ENCODE results near the gene CLEC18A.

- TF ChIP-seq, protein P1, sequence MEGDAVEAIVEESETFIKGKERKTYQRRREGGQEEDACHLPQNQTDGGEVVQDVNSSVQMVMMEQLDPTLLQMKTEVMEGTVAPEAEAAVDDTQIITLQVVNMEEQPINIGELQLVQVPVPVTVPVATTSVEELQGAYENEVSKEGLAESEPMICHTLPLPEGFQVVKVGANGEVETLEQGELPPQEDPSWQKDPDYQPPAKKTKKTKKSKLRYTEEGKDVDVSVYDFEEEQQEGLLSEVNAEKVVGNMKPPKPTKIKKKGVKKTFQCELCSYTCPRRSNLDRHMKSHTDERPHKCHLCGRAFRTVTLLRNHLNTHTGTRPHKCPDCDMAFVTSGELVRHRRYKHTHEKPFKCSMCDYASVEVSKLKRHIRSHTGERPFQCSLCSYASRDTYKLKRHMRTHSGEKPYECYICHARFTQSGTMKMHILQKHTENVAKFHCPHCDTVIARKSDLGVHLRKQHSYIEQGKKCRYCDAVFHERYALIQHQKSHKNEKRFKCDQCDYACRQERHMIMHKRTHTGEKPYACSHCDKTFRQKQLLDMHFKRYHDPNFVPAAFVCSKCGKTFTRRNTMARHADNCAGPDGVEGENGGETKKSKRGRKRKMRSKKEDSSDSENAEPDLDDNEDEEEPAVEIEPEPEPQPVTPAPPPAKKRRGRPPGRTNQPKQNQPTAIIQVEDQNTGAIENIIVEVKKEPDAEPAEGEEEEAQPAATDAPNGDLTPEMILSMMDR (conservative IDR thresholded peaks at IDR 0.05 in 1 of 2, IDR thresholded peaks at IDR 0.05 in 1 of 2; ENCODE audit: extremely low read depth in 1 of 2, insufficient read depth in 1 of 2, low read depth in 1 of 2, low read length in 2 of 2): no peak
- TF ChIP-seq EZH2 (IDR thresholded peaks at IDR 0.05; ENCODE audit: borderline replicate concordance, low read length): no peak
Measured at GRCh38 chr16:69924041-69924775, 26.9 kb upstream of the CLEC18A start.

All from mammary epithelial cell (primary cell).